CD4-positive, alpha-beta T cell treated with Interleukin-1 beta for 1 hour (primary cell): ENCODE results near the gene SEMA3C.
"Not testable (repeated sequence)": the region's sequence is repeated elsewhere in the genome, so short reads cannot be mapped to it uniquely, and the experiment has no call there.

Experiments
- DNase-seq, 2 donors: peaks; one replicate each; pipeline ENCODE4 v3.0.0-alpha.2; 2020 to 2022

SEMA3C gene

GRCh38 chr7:80918909-80919721, at the start of gene SEMA3C:
Gene SEMA3C, minus strand, starts transcription at chr7:80919051. Its CDS starts 2,270 bp downstream, at chr7:80916781.
- DNase-seq, result peak in 1 of 2 donors; percentile 54

- DNase-seq, result no peak
Observed at GRCh38 chr7:80968606-80969005, 49.8 kb upstream of the SEMA3C start.

GRCh38 chr7:80967917-80968297, 49.1 kb upstream of the SEMA3C start:
- DNase-seq, result no peak

GRCh38 chr7:80967071-80967916, 48.4 kb upstream of the SEMA3C start:
- no peak for DNase-seq

GRCh38 chr7:80960244-80960795, 41.5 kb upstream of the SEMA3C start:
- no peak for DNase-seq

GRCh38 chr7:80957226-80957777, 38.5 kb upstream of the SEMA3C start:
- no peak for DNase-seq

GRCh38 chr7:80954191-80954590, 35.3 kb upstream of the SEMA3C start:
- DNase-seq, result no peak

- no peak for DNase-seq
Observed at GRCh38 chr7:80950550-80950967, 31.7 kb upstream of the SEMA3C start.

- DNase-seq, result no peak
Observed at GRCh38 chr7:80949449-80949848, 30.6 kb upstream of the SEMA3C start.

- DNase-seq, result no peak
Observed at GRCh38 chr7:80946858-80947257, 28.0 kb upstream of the SEMA3C start.

GRCh38 chr7:80945976-80946375, 27.1 kb upstream of the SEMA3C start:
- no peak for DNase-seq

GRCh38 chr7:80943342-80943741, 24.5 kb upstream of the SEMA3C start:
- no peak for DNase-seq

- DNase-seq, result peak in 1 of 2 donors; percentile 9
Observed at GRCh38 chr7:80942261-80943041, 23.6 kb upstream of the SEMA3C start.

- no peak for DNase-seq
Observed at GRCh38 chr7:80941208-80941758, 22.4 kb upstream of the SEMA3C start.

GRCh38 chr7:80940539-80941207, 21.8 kb upstream of the SEMA3C start:
- no peak for DNase-seq

GRCh38 chr7:80937336-80937735, 18.5 kb upstream of the SEMA3C start:
- no peak for DNase-seq

GRCh38 chr7:80935991-80936780, 17.3 kb upstream of the SEMA3C start:
- no peak for DNase-seq

- no peak for DNase-seq
Observed at GRCh38 chr7:80934321-80934720, 15.5 kb upstream of the SEMA3C start.

- DNase-seq, result no peak
Observed at GRCh38 chr7:80932536-80932935, 13.7 kb upstream of the SEMA3C start.

- no peak for DNase-seq
Observed at GRCh38 chr7:80929619-80930018, 10.8 kb upstream of the SEMA3C start.

- DNase-seq, result not testable (repeated sequence)
Observed at GRCh38 chr7:80926955-80927354, 8.1 kb upstream of the SEMA3C start.
